Measurements from ENCODE around the gene FOXJ1. TPM values are rescaled to one million over a fixed set of nuclear protein-coding genes. Genes with fewer than 3 reads are reported as not detected.
A peak's percentile ranks its signal among the peaks of the same experiment; 100 is the strongest.

FOXJ1 gene
- polyA plus RNA-seq, 4 donors: 0.22 to 0.84 (median 0.63) TPM; not detected in 1

DNA sequence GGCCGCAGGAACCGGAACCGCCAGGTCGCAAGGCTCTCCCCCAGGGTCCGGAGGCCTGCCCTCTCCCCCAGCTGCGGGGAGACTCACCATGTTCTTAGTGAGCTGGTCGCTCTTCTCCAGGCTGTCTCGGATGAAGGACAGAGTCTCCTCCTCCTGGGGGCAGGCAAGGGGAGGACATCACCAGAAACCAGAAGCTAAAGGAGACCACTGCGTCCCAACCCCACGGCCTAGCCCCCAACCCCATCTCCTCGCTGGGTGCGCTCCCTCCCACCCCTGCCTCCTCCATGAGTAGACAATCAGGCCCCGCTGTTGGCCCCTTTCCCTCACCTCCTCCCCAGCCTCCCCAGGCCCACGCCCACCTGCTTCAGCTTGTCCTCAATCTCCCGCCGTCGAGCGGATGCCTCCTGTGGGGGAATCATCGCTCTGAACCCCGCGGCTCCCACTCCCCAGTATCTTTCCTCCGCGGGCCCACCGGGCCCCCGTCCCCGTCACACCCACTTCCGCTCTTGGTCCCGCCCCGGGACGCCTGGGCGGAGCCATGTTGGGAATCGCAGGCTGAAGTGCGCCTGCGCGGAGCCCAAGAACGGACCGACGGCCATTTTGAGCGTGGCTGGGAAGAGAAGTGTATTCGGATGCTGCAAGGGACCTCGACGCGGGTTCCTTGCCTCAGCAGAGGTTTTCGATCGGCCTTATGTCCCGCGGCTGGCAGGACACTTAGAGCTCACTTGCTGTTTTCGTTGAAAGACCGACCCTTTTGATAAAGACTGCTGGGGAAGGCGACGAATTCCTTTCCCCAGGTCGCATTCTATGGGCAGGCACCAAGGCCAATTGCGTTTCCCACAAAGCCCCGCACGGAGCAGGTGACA is 37.5 kb downstream of the FOXJ1 start, which contains the start of gene EXOC7:
EXOC7 (minus strand) TSS at position 514 of the 866 bp plus-strand sequence; CDS start at position 419, 95 bp downstream.
- H3K27ac ChIP-seq (ENCODE audit: low read depth in 1 of 3, low read length in 2 of 3): peak within 1 kb of the TSS; percentile 24 to 81 (median 76)
- peak within 1 kb of the TSS; percentile 81 to 97 (median 83) for H3K4me3 ChIP-seq (ENCODE audit: low read depth in 1 of 3, low read length in 3 of 3)
- no peaks in the 10 kb centered on the region for H3K9me3 ChIP-seq (ENCODE audit: control insufficient read depth in 2 of 2, insufficient read depth in 1 of 2, low read depth in 1 of 2, low read length in 1 of 2)
- 4 to 5% (median 5%) methylated on average over 54 to 55 of the region's 55 CpGs for WGBS, 3 donors
- no peaks in the 10 kb centered on the region for H3K27me3 ChIP-seq (ENCODE audit: control insufficient read depth in 3 of 3, insufficient read depth in 3 of 3, low read length in 3 of 3)
- peak; percentile 95 to 97 for DNase-seq
- peaks cover 0 to 21% (median 5%) of the 10 kb centered on the region in 3 donors for H3K4me1 ChIP-seq (ENCODE audit: control insufficient read depth in 3 of 3, insufficient read depth in 2 of 3, low read depth in 1 of 3, low read length in 2 of 3)
- FAIRE-seq: no peak
- peaks cover 0 to 26% (median 5%) of the 10 kb centered on the region in 3 donors for H3K36me3 ChIP-seq (ENCODE audit: control insufficient read depth in 3 of 3, insufficient read depth in 2 of 3, low read depth in 1 of 3, low read length in 3 of 3)

DNA sequence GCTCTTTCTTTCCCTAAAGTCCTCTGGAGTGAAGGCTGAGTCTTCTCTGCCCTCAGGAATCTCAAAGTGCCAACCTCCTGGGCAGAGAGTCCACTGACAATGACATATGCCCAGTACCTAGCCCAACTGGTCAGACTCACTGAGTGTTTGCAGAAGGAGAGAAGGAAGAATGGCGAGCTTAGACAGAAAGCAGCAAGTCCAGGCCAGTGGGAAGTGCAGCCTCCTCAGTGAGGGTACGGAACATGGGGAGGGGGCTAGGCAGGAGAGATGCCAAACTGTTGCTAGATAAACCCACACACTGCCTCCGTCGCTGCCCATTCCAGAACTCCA is 38.1 kb downstream of the FOXJ1 start:
- Histone ChIP-seq H3K9me3 (ENCODE audit: control insufficient read depth in 2 of 2, insufficient read depth in 1 of 2, low read depth in 1 of 2, low read length in 1 of 2) (no peaks in the 10 kb centered on the region), H3K27ac (ENCODE audit: low read depth in 1 of 3, low read length in 2 of 3) (peak overlapping the region; percentile 24 to 81 (median 36)), H3K36me3 (ENCODE audit: control insufficient read depth in 3 of 3, insufficient read depth in 2 of 3, low read depth in 1 of 3, low read length in 3 of 3) (peaks cover 0 to 31% (median 5%) of the 10 kb centered on the region in 3 donors), H3K27me3 (ENCODE audit: control insufficient read depth in 3 of 3, insufficient read depth in 3 of 3, low read length in 3 of 3) (no peaks in the 10 kb centered on the region), H3K4me3 (ENCODE audit: low read depth in 1 of 3, low read length in 3 of 3) (peak overlapping the region; percentile 81 to 97 (median 83)), H3K4me1 (ENCODE audit: control insufficient read depth in 3 of 3, insufficient read depth in 2 of 3, low read depth in 1 of 3, low read length in 2 of 3) (peaks cover 0 to 21% (median 5%) of the 10 kb centered on the region in 3 donors)
- no peak for FAIRE-seq
- DNase-seq: peak in 1 of 2 donors; percentile 34
- WGBS, 3 donors: 0 to 2% (median 0%) methylated on average over 4 of the region's 4 CpGs

DNA sequence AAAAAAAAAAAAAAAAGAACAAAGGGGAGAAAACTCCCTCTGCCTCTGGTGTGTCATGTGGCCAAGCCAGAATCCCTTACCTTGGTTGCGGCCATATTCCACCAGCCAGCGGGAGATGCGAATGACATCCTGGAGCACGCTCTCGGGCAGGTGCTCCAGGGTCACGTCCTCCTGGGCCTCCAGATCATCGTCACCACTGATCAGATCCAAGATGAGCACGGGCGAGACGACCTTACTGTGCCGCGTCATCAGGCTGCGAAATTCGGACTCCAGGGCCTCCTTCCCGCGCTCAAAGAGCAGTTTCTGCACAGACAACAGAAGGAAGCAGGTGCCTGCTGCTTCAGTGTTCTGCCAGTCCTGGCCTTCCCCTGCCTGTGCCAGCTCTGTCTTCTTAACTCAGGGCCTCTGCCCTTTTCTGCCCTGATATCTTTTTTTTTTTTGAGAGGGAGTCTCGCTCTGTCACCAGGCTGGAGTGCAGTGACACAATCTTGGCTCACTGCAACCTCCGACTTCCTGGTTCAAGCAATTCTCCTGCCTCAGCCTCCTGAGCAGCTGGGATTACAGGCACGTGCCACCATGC is 43.2 kb downstream of the FOXJ1 start:
- H3K36me3 ChIP-seq (ENCODE audit: control insufficient read depth in 3 of 3, insufficient read depth in 2 of 3, low read depth in 1 of 3, low read length in 3 of 3): peaks cover 12 to 75% (median 14%) of the 10 kb centered on the region in 3 donors
- 91 to 95% (median 92%) methylated on average over 18 to 19 of the region's 19 CpGs for WGBS, 3 donors

DNA sequence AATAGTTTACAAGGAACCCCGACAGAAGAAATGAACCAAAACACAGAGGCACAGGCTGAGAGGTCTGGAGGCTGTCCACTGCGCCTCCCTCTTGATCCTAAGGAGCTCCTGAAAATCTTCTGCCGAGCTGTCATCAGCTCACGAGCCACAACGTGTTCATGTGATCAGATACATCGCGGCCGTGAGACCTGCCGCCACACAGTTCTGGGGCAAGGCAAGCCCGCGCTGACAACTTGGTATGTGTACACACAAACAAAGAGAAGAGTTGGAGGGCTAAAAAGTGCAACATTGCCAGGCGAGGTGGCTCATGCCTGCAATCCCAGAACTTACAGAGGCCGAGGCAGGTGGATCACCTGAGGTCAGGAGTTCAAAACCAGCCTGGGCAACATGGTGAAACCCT is 45.1 kb downstream of the FOXJ1 start:
- Histone ChIP-seq H3K27ac (ENCODE audit: low read depth in 1 of 3, low read length in 2 of 3) (no peak overlapping the region), H3K4me3 (ENCODE audit: low read depth in 1 of 3, low read length in 3 of 3) (no peak overlapping the region), H3K36me3 (ENCODE audit: control insufficient read depth in 3 of 3, insufficient read depth in 2 of 3, low read depth in 1 of 3, low read length in 3 of 3) (peaks cover 12 to 82% (median 14%) of the 10 kb centered on the region in 3 donors), H3K27me3 (ENCODE audit: control insufficient read depth in 3 of 3, insufficient read depth in 3 of 3, low read length in 3 of 3) (no peaks in the 10 kb centered on the region), H3K9me3 (ENCODE audit: control insufficient read depth in 2 of 2, insufficient read depth in 1 of 2, low read depth in 1 of 2, low read length in 1 of 2) (no peaks in the 10 kb centered on the region), H3K4me1 (ENCODE audit: control insufficient read depth in 3 of 3, insufficient read depth in 2 of 3, low read depth in 1 of 3, low read length in 2 of 3) (no peaks in the 10 kb centered on the region)
- 88 to 91% (median 91%) methylated on average over 13 of the region's 13 CpGs for WGBS, 3 donors
- no peak for DNase-seq
- no peak for FAIRE-seq

More for the DNA sequence above, 43.2 kb downstream of the FOXJ1 start:
- no peak for FAIRE-seq
- Histone ChIP-seq H3K27me3 (ENCODE audit: control insufficient read depth in 3 of 3, insufficient read depth in 3 of 3, low read length in 3 of 3) (no peaks in the 10 kb centered on the region), H3K27ac (ENCODE audit: low read depth in 1 of 3, low read length in 2 of 3) (no peak overlapping the region), H3K9me3 (ENCODE audit: control insufficient read depth in 2 of 2, insufficient read depth in 1 of 2, low read depth in 1 of 2, low read length in 1 of 2) (no peaks in the 10 kb centered on the region), H3K4me1 (ENCODE audit: control insufficient read depth in 3 of 3, insufficient read depth in 2 of 3, low read depth in 1 of 3, low read length in 2 of 3) (peaks cover 0 to 4% (median 3%) of the 10 kb centered on the region in 3 donors), H3K4me3 (ENCODE audit: low read depth in 1 of 3, low read length in 3 of 3) (no peak overlapping the region)
- DNase-seq: no peak

DNA sequence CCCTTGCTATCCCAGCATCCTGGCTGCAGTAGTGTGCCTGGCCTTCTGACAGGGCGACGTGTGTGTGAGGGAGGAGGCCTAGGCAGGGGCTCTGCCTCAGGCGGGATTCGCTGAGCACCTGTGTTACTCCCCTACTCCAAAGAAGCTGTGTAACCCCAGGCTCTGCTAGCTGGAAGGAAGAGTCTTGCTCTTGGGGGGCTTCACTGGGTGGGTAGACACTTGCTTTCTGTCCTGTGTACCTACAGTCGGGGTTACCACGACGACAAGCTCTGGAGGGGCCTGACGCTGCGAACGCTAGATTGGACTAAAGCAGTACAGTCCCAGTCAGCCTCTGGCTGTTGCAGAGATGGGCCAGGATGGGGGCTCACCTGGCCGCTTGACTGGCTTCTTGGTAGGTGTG is 47.0 kb downstream of the FOXJ1 start:
- H3K27me3 ChIP-seq (ENCODE audit: control insufficient read depth in 3 of 3, insufficient read depth in 3 of 3, low read length in 3 of 3): no peaks in the 10 kb centered on the region
- H3K27ac ChIP-seq (ENCODE audit: low read depth in 1 of 3, low read length in 2 of 3): no peak overlapping the region
- peaks cover 7 to 87% (median 22%) of the 10 kb centered on the region in 3 donors for H3K36me3 ChIP-seq (ENCODE audit: control insufficient read depth in 3 of 3, insufficient read depth in 2 of 3, low read depth in 1 of 3, low read length in 3 of 3)
- FAIRE-seq (no peak), DNase-seq (no peak)
- WGBS, 3 donors: 87 to 96% (median 89%) methylated on average over 11 of the region's 11 CpGs
- H3K4me1 ChIP-seq (ENCODE audit: control insufficient read depth in 3 of 3, insufficient read depth in 2 of 3, low read depth in 1 of 3, low read length in 2 of 3): no peaks in the 10 kb centered on the region
- no peak overlapping the region for H3K4me3 ChIP-seq (ENCODE audit: low read depth in 1 of 3, low read length in 3 of 3)
- no peaks in the 10 kb centered on the region for H3K9me3 ChIP-seq (ENCODE audit: control insufficient read depth in 2 of 2, insufficient read depth in 1 of 2, low read depth in 1 of 2, low read length in 1 of 2)

DNA sequence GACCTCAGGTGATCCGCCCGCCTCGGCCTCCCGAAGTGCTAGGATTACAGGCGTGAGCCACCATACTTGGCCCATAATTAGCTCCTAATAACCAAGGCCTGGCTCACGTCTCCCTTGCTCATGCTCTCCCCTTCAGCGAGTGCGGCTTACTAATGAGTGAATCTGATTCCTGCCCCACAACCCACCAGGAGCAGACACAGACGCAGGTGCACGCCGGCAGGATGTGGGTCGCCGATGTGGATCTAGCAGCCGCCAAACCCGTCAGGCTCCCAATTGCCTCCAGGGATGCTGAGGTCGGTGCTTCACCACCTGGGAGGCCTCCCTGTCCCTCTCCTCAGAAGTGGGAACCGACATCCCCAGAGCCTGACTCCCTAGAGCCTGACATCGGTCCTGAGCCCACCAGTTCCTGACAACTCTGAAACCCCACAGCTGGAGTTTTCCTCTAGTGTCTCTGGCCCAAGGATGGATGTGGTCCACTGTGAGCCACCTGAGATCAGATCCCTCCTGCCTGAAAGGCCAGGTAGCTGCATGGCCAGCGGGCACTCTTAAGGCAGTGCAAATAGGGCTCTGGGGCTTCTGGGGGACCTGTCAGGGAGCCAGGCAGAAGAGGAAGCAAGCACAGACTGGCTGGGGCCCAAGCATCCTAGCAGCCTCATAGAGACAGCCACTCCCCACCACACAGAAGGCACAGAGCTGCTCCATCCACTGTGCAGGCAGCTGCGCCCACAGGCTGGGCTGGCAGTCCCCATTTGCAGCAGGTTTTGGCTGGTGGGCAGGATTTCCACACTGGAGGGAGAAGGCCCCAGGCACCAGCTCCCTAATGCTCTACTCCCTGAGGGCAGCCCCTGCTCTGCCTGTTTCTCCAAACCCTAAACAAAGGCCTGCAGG is 48.3 kb downstream of the FOXJ1 start:
- Histone ChIP-seq H3K9me3 (ENCODE audit: control insufficient read depth in 2 of 2, insufficient read depth in 1 of 2, low read depth in 1 of 2, low read length in 1 of 2) (no peaks in the 10 kb centered on the region), H3K4me3 (ENCODE audit: low read depth in 1 of 3, low read length in 3 of 3) (no peak overlapping the region), H3K27me3 (ENCODE audit: control insufficient read depth in 3 of 3, insufficient read depth in 3 of 3, low read length in 3 of 3) (no peaks in the 10 kb centered on the region), H3K27ac (ENCODE audit: low read depth in 1 of 3, low read length in 2 of 3) (no peak overlapping the region), H3K4me1 (ENCODE audit: control insufficient read depth in 3 of 3, insufficient read depth in 2 of 3, low read depth in 1 of 3, low read length in 2 of 3) (no peaks in the 10 kb centered on the region), H3K36me3 (ENCODE audit: control insufficient read depth in 3 of 3, insufficient read depth in 2 of 3, low read depth in 1 of 3, low read length in 3 of 3) (peaks cover 9 to 92% (median 25%) of the 10 kb centered on the region in 3 donors)
- WGBS, 3 donors: 95 to 97% (median 97%) methylated on average over 18 to 20 of the region's 20 CpGs
- no peak for FAIRE-seq
- no peak for DNase-seq

DNA sequence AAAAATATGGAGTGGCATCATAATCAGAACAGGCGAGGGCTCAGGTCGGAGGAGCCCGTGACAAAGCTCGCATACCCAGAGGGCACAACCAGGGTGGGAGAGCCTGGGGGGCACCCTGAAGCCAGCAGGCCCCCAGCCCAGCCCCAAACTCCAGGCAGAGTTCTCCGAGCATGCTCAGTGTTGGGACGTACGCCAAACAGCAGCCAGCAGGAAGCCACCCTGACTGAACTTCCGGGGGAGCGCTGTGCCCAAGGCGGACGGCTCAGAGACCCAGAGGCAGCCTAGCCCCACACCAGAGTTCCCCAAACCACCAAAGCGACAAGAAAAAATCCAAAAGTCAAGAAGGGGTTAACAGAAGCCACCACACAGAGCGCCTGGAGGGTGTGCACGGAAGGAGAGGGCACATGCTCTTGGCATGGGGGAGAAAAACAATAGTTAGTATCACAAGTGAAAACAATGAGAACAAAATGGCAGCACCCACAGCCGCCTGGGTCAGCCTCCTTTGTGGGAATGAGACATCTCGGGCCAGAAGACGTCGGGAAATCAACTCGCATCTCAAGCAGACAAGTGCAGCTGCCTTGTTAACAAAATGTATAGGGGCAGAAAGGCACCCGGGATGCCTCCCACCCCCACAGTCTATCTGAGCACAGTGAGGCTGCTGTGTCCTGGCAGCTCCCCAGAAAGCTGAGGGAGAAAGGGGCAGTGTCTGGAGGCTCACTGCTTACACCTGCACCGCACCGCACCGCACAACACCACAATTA is 49.3 kb downstream of the FOXJ1 start:
- DNase-seq (no peak), FAIRE-seq (no peak)
- Histone ChIP-seq H3K4me1 (ENCODE audit: control insufficient read depth in 3 of 3, insufficient read depth in 2 of 3, low read depth in 1 of 3, low read length in 2 of 3) (no peaks in the 10 kb centered on the region), H3K4me3 (ENCODE audit: low read depth in 1 of 3, low read length in 3 of 3) (no peak overlapping the region), H3K27me3 (ENCODE audit: control insufficient read depth in 3 of 3, insufficient read depth in 3 of 3, low read length in 3 of 3) (no peaks in the 10 kb centered on the region), H3K9me3 (ENCODE audit: control insufficient read depth in 2 of 2, insufficient read depth in 1 of 2, low read depth in 1 of 2, low read length in 1 of 2) (no peaks in the 10 kb centered on the region), H3K27ac (ENCODE audit: low read depth in 1 of 3, low read length in 2 of 3) (no peak overlapping the region), H3K36me3 (ENCODE audit: control insufficient read depth in 3 of 3, insufficient read depth in 2 of 3, low read depth in 1 of 3, low read length in 3 of 3) (peaks cover 9 to 94% (median 22%) of the 10 kb centered on the region in 3 donors)
- WGBS, 3 donors: 73 to 92% (median 79%) methylated on average over 23 of the region's 23 CpGs
